Caco-2 (cell line): ENCODE results near the gene ZNF23. TPM values are rescaled to one million over a fixed set of nuclear protein-coding genes. Genes with fewer than 3 reads are reported as not detected.

Source experiments
- BruUV-seq: library from RNA; stranded (reverse); fragments of 400-500 nt; replicated peaks from 2 replicates; lab custom pipeline; 2021; lab: Mats Ljungman, UMichigan
- CTCF ChIA-PET: fragments of 300-600 bp; sonication (Branson Sonifier 250); formaldehyde crosslinking; loops from one replicate; lab custom pipeline; 2022; ENCODE audit warnings: antibody characterized with exemption; lab: Charles Lee
- POLR2A ChIA-PET: fragments of 300-600 bp; sonication (Branson Sonifier 250); formaldehyde crosslinking; loops from one replicate; lab custom pipeline; 2022; ENCODE audit warnings: antibody characterized with exemption; lab: Charles Lee
- DNase-seq, 2 experiments: peaks; one replicate each; pipeline versions ENCODE4 v3.0.0 to v3.0.0-alpha.2; 2020 to 2022
- H3K27me3 ChIP-seq: replicated peaks from 2 replicates; pipeline ENCODE4 v1.6.0; 2011; ENCODE audit warnings: low read length; ENCODE audit not compliant: control insufficient read depth, insufficient read depth
- H3K36me3 ChIP-seq: 2 replicates; pipeline ENCODE4 v1.5.1; 2011; ENCODE audit warnings: low read length; ENCODE audit not compliant: control insufficient read depth, insufficient read depth
- H3K4me1 ChIP-seq: fragments of 250-450 bp; sonication (Bioruptor Pico); 2 replicates; pipeline ENCODE4 v1.5.1; 2020; ENCODE audit warnings: mild to moderate bottlenecking
- H3K4me3 ChIP-seq: 2 replicates; pipeline ENCODE4 v1.5.1; 2011; ENCODE audit warnings: low read depth, mild to moderate bottlenecking, control low read depth, low read length
- H3K9me3 ChIP-seq: fragments of 250-450 bp; sonication (Bioruptor Pico); 2 replicates; pipeline ENCODE4 v1.5.1; 2020; ENCODE audit warnings: mild to moderate bottlenecking, moderate library complexity
- H3K27ac Mint-ChIP-seq: one replicate; pipeline ENCODE4 v1.8.0; 2022; ENCODE audit warnings: mixed read lengths; ENCODE audit not compliant: unreplicated experiment
- H3K27me3 Mint-ChIP-seq: one replicate; pipeline ENCODE4 v1.8.0; 2022; ENCODE audit warnings: mixed read lengths; ENCODE audit not compliant: insufficient read depth, unreplicated experiment
- H3K36me3 Mint-ChIP-seq: one replicate; pipeline ENCODE4 v1.8.0; 2022; ENCODE audit warnings: mild to moderate bottlenecking, mixed read lengths; ENCODE audit not compliant: insufficient read depth, unreplicated experiment
- H3K4me1 Mint-ChIP-seq: one replicate; pipeline ENCODE4 v1.8.0; 2022; ENCODE audit warnings: low read depth, mixed read lengths; ENCODE audit not compliant: unreplicated experiment
- H3K4me3 Mint-ChIP-seq: one replicate; pipeline ENCODE4 v1.8.0; 2022; ENCODE audit warnings: mild to moderate bottlenecking, moderate library complexity, mixed read lengths; ENCODE audit not compliant: unreplicated experiment
- H3K9me3 Mint-ChIP-seq: one replicate; pipeline ENCODE4 v1.8.0; 2022; ENCODE audit warnings: mixed read lengths; ENCODE audit not compliant: unreplicated experiment
- intact Hi-C: fragments of 100-400 bp; cut with micrococcal nuclease; formaldehyde crosslinking; loops from one replicate; pipeline ENCODE4 v1.10.0; 2022; ENCODE audit not compliant: unreplicated experiment
- total RNA-seq: library from RNA; stranded (reverse); gene quantifications from 2 replicates; pipeline ENCODE4 v1.2.3, GENCODE V29; 2022
- TF ChIP-seq, protein P1 (sequence below), 2 experiments: fragments of 200-600 bp in 1 of 2; IDR thresholded peaks; 1 replicate in 1 of 2; 2 replicates in 1 of 2; pipeline versions ENCODE4 v1.5.1 to v1.8.0; 2011 to 2022; ENCODE audit warnings: antibody characterized with exemption in 1 of 2, control low read depth in 1 of 2, inconsistent platforms in 1 of 2, low read depth in 1 of 2, low read length in 1 of 2, mild to moderate bottlenecking in 1 of 2, moderate library complexity in 1 of 2; ENCODE audit not compliant: insufficient read depth in 1 of 2, severe bottlenecking in 1 of 2, unreplicated experiment in 1 of 2

Gene ZNF23
- total RNA-seq, 1 experiment from 2014 or later = 9.6 TPM

DNA sequence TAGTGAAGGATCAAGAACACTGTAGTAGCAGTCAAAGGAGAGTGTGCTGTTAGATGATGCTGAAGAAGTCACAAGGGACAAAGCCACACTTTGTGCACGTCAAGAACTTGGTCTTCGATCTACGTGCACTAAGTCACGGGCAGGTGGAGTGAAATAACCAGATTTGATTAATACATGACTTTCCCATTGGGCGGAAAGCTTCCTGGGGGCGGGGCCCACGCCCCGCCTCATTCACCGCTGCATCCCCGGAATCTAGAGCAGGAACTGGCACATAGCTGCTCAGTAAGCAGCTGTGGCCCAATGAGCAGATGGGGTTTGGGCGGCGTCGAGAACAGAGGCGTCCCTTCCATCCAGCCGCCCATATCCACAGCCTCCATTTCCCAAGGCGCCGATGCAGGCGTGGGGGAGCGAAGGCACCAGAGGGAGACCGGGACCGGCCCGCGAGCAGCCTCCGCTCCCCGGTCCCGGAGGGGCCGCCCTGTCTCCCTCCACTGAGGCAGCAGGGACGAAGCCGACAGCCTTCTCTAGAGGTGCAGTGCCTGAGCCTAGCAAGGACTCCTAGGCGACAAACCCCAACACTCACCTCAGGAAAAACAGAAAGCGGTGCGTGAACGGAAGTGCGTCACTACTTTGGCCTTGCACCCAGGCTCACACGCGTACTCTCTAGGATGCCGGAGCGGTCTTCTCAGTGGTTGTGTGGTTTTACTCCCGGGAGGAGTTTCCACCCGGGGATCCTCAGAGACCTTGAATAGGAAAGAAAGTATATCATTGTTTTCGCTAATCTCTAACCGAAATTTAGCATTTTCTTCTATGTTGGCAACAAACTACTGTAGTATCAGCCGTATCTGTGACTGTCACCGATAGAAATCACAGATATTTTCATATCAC is 22.2 kb upstream of the ZNF23 start:
- Histone ChIP-seq H3K27me3 (no peaks in the 10 kb centered on the region), H3K36me3 (no peaks in the 10 kb centered on the region), H3K9me3 (no peaks in the 10 kb centered on the region), H3K4me3 (peak overlapping the region; percentile 65), H3K4me1 (no peaks in the 10 kb centered on the region)
- H3K4me1 Mint-ChIP-seq = no peaks in the 10 kb centered on the region
- POLR2A ChIA-PET = interaction anchor here (1.4 kb wide), 1 partner anchor 22 kb away, joined by 7 read pairs; the partner anchor contains the start of gene ZNF23
- peak; percentile 78 to 85 for DNase-seq
- TF ChIP-seq, protein P1, sequence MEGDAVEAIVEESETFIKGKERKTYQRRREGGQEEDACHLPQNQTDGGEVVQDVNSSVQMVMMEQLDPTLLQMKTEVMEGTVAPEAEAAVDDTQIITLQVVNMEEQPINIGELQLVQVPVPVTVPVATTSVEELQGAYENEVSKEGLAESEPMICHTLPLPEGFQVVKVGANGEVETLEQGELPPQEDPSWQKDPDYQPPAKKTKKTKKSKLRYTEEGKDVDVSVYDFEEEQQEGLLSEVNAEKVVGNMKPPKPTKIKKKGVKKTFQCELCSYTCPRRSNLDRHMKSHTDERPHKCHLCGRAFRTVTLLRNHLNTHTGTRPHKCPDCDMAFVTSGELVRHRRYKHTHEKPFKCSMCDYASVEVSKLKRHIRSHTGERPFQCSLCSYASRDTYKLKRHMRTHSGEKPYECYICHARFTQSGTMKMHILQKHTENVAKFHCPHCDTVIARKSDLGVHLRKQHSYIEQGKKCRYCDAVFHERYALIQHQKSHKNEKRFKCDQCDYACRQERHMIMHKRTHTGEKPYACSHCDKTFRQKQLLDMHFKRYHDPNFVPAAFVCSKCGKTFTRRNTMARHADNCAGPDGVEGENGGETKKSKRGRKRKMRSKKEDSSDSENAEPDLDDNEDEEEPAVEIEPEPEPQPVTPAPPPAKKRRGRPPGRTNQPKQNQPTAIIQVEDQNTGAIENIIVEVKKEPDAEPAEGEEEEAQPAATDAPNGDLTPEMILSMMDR (IDR thresholded peaks at IDR 0.05; ENCODE audit: insufficient read depth in 1 of 2, low read depth in 1 of 2, low read length in 1 of 2, severe bottlenecking in 1 of 2, unreplicated experiment in 1 of 2) = no peak
- H3K36me3 Mint-ChIP-seq = peaks cover 4% of the 10 kb centered on the region
- CTCF ChIA-PET = interaction anchor here (0.6 kb wide), 1 partner anchor 17 kb away, joined by 3 read pairs; no protein-coding TSS in a partner anchor
- H3K4me3 Mint-ChIP-seq = peak overlapping the region; percentile 76
- no peaks in the 10 kb centered on the region for H3K27me3 Mint-ChIP-seq
- BruUV-seq = TSS peak; percentile 70
- intact Hi-C loops = loop anchor here (1.0 kb wide), 3 partner anchors 16 to 127 kb away; partner anchors contain the start of gene ZNF23
- H3K9me3 Mint-ChIP-seq = no peaks in the 10 kb centered on the region
- peak overlapping the region; percentile 36 for H3K27ac Mint-ChIP-seq

DNA sequence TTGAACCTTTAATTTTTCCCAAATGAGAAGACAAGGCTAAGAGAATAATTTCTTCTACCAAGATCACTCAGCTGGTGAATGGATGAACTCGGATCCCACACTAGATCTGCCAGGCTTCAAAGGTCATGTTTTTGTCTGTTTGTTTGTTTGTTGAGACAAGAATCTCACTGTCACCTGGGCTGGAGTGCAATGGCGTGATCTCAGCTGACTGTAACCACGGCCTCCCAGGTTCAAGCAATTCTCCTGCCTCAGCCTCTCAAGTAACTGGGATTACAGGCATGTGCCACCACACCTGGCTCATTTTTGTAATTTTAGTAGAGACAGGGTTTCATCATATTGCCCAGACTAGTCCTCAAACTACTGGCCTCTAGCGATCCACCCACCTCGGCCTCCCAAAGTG is 20.5 kb upstream of the ZNF23 start:
- intact Hi-C loops = no loop called here
- H3K27me3 ChIP-seq = no peaks in the 10 kb centered on the region
- DNase-seq = no peak
- Mint-ChIP-seq H3K36me3 (peaks cover 6% of the 10 kb centered on the region), H3K4me3 (no peak overlapping the region), H3K27me3 (no peaks in the 10 kb centered on the region), H3K9me3 (no peaks in the 10 kb centered on the region), H3K4me1 (no peaks in the 10 kb centered on the region), H3K27ac (no peak overlapping the region)
- H3K36me3 ChIP-seq = no peaks in the 10 kb centered on the region
- no peak overlapping the region for H3K4me3 ChIP-seq
- no peaks in the 10 kb centered on the region for H3K9me3 ChIP-seq
- CTCF ChIA-PET = interaction anchor here (1.5 kb wide), 1 partner anchor 17 kb away, joined by 3 read pairs; no protein-coding TSS in a partner anchor
- no TSS peak for BruUV-seq
- no peaks in the 10 kb centered on the region for H3K4me1 ChIP-seq
- POLR2A ChIA-PET = no interaction called here
- TF ChIP-seq, protein P1 (IDR thresholded peaks at IDR 0.05; ENCODE audit: insufficient read depth in 1 of 2, low read depth in 1 of 2, low read length in 1 of 2, severe bottlenecking in 1 of 2, unreplicated experiment in 1 of 2) = no peak

DNA sequence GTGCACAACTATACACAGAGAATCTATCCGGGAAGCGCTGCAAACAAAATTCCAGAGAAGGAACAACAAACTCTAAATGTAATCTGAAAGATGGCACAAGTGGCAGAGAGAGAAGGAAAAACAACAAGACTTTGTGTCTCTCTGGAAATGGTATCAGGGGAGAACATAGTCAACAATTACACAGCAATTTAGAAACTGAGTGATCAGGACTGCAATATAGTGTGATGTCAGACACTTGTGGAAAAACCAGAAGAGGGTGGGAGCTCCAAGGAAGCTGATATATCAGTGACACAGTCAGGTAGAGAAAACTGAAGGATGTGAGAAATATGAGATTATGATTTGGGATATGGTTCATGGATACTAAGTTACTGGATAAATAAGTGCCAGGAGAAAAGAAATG is 18.9 kb upstream of the ZNF23 start:
- Mint-ChIP-seq H3K4me3 (no peak overlapping the region), H3K27ac (no peak overlapping the region), H3K27me3 (no peaks in the 10 kb centered on the region), H3K9me3 (no peaks in the 10 kb centered on the region), H3K4me1 (no peaks in the 10 kb centered on the region), H3K36me3 (peaks cover 6% of the 10 kb centered on the region)
- Histone ChIP-seq H3K27me3 (no peaks in the 10 kb centered on the region), H3K4me3 (no peak overlapping the region), H3K36me3 (no peaks in the 10 kb centered on the region), H3K9me3 (no peaks in the 10 kb centered on the region), H3K4me1 (no peaks in the 10 kb centered on the region)
- no TSS peak for BruUV-seq
- POLR2A ChIA-PET = no interaction called here
- DNase-seq = no peak
- CTCF ChIA-PET = no interaction called here
- TF ChIP-seq, protein P1 (IDR thresholded peaks at IDR 0.05; ENCODE audit: insufficient read depth in 1 of 2, low read depth in 1 of 2, low read length in 1 of 2, severe bottlenecking in 1 of 2, unreplicated experiment in 1 of 2) = no peak
- intact Hi-C loops = no loop called here
